ENCODE data around the gene C1QTNF1.

C1QTNF1 gene

GRCh38 chr17:78992542-78993212 lies 31.3 kb upstream of the C1QTNF1 start:
- no peak for DNase-seq (ENCODE audit: low spot score)

- DNase-seq (ENCODE audit: low spot score) = peak; percentile 63
These were observed 30.6 kb upstream of the C1QTNF1 start for GRCh38 chr17:78993241-78993956.

- no peak for DNase-seq (ENCODE audit: low spot score)
These were observed 29.8 kb upstream of the C1QTNF1 start for GRCh38 chr17:78993981-78994671.

- DNase-seq (ENCODE audit: low spot score) = no peak
These were observed 28.8 kb upstream of the C1QTNF1 start for GRCh38 chr17:78995022-78995760.

GRCh38 chr17:78995761-78996451 lies 28.1 kb upstream of the C1QTNF1 start:
- DNase-seq (ENCODE audit: low spot score) = no peak

GRCh38 chr17:78996781-78997201 lies 27.2 kb upstream of the C1QTNF1 start:
- no peak for DNase-seq (ENCODE audit: low spot score)

GRCh38 chr17:78997231-78997741 lies 26.7 kb upstream of the C1QTNF1 start:
- DNase-seq (ENCODE audit: low spot score) = no peak

- DNase-seq (ENCODE audit: low spot score) = no peak
These were observed 26.1 kb upstream of the C1QTNF1 start for GRCh38 chr17:78997881-78998280.

- DNase-seq (ENCODE audit: low spot score) = no peak
These were observed 25.5 kb upstream of the C1QTNF1 start for GRCh38 chr17:78998311-78999055.

GRCh38 chr17:78999056-78999768 lies 24.8 kb upstream of the C1QTNF1 start:
- no peak for DNase-seq (ENCODE audit: low spot score)

GRCh38 chr17:78999947-79000395 lies 24.0 kb upstream of the C1QTNF1 start:
- DNase-seq (ENCODE audit: low spot score) = no peak

- no peak for DNase-seq (ENCODE audit: low spot score)
These were observed 23.4 kb upstream of the C1QTNF1 start for GRCh38 chr17:79000396-79001189.

GRCh38 chr17:79001190-79002020 lies 22.6 kb upstream of the C1QTNF1 start:
- no peak for DNase-seq (ENCODE audit: low spot score)

GRCh38 chr17:79002291-79002690 lies 21.7 kb upstream of the C1QTNF1 start:
- DNase-seq (ENCODE audit: low spot score) = no peak

- no peak for DNase-seq (ENCODE audit: low spot score)
These were observed 21.0 kb upstream of the C1QTNF1 start for GRCh38 chr17:79002796-79003593.

- DNase-seq (ENCODE audit: low spot score) = no peak
These were observed 20.1 kb upstream of the C1QTNF1 start for GRCh38 chr17:79003661-79004411.
